HCT116 (cell line): ENCODE results near the gene SF3B1. TPM values are rescaled to one million over a fixed set of nuclear protein-coding genes. Genes with fewer than 3 reads are reported as not detected.

ENCODE experiments used
- ATAC-seq: fragments of 200-7000 bp; cut with Tn5 transposase; 2 replicates; pipeline ENCODE4 v1.9.1; 2020; ENCODE audit warnings: mild to moderate bottlenecking, moderate library complexity
- BruUV-seq: library from RNA; stranded (reverse); fragments of 400-500 nt; replicated peaks from 2 replicates; lab custom pipeline; 2021; lab: Mats Ljungman, UMichigan
- CTCF ChIA-PET: fragments of 300-600 bp; sonication (Branson Sonifier 250); formaldehyde crosslinking; loops from one replicate; lab custom pipeline; 2021; ENCODE audit warnings: antibody characterized with exemption; lab: Charles Lee
- POLR2A ChIA-PET: fragments of 300-600, 350-600 bp; sonication (Branson Sonifier 250); formaldehyde crosslinking; loops from one replicate; lab custom pipeline; 2021; ENCODE audit warnings: antibody characterized with exemption; lab: Charles Lee
- RAD21 ChIA-PET, 2 experiments: fragments of 300-600 bp; sonication (Branson Sonifier 250); formaldehyde crosslinking; loops; one replicate each; lab custom pipeline; 2023; ENCODE audit warnings: low total read pairs in 2 of 2; ENCODE audit not compliant: uncharacterized antibody in 2 of 2, unreplicated experiment in 2 of 2, low non-redundant PET in 1 of 2; lab: Charles Lee
- DNase-seq: peaks from one replicate; pipeline ENCODE4 v3.0.0-alpha.2; 2010; ENCODE audit warnings: low read depth, low spot score
- H2AFZ ChIP-seq: fragments of 200-600 bp; shearing (Covaris generic), sonication (generic); 2 replicates; pipeline ENCODE4 v1.6.1; 2017; ENCODE audit warnings: low read depth, mixed run types, mixed read lengths, antibody characterized with exemption, low read length; ENCODE audit not compliant: poor library complexity, severe bottlenecking
- H3K27ac ChIP-seq: 2 replicates; pipeline ENCODE4 v1.5.1; 2012; ENCODE audit warnings: low read depth, low read length
- H3K27me3 ChIP-seq: fragments of 200-600 bp; sonication (generic); 2 replicates; pipeline ENCODE4 v1.6.1; 2016; ENCODE audit warnings: mixed run types, low read length, mixed read lengths; ENCODE audit not compliant: insufficient read depth
- H3K36me3 ChIP-seq, 2 experiments: fragments of 200-500 bp in 1 of 2; fragments of 200-600 bp in 1 of 2; sonication (Bioruptor generic) in 1 of 2; sonication (generic) in 1 of 2; 2 replicates each; pipeline versions ENCODE4 v1.5.1 to v1.6.1; 2014 to 2016; ENCODE audit warnings: low read length in 2 of 2, inconsistent platforms in 1 of 2, mixed read lengths in 1 of 2, mixed run types in 1 of 2; ENCODE audit not compliant: insufficient read depth in 2 of 2, control insufficient read depth in 1 of 2
- H3K4me1 ChIP-seq, 2 experiments: fragments of 200-600 bp in 1 of 2; sonication (generic) in 1 of 2; 2 replicates each; pipeline versions ENCODE4 v1.5.1 to v1.6.1; 2012 to 2017; ENCODE audit warnings: low read length in 2 of 2, inconsistent platforms in 1 of 2, mild to moderate bottlenecking in 1 of 2, mixed read lengths in 1 of 2, mixed run types in 1 of 2, moderate library complexity in 1 of 2; ENCODE audit not compliant: insufficient read depth in 2 of 2, control insufficient read depth in 1 of 2
- H3K4me2 ChIP-seq: fragments of 200-600 bp; sonication (generic); 2 replicates; pipeline ENCODE4 v1.6.1; 2017; ENCODE audit warnings: mixed run types, low read length, mixed read lengths
- H3K4me3 ChIP-seq, 2 experiments: fragments of 200-600 bp in 1 of 2; sonication (generic) in 1 of 2; replicated peaks in 1 of 2; 2 replicates each; pipeline ENCODE4 v1.5.1; 2011 to 2016; ENCODE audit warnings: low read length in 2 of 2, control low read depth in 1 of 2, low read depth in 1 of 2, mild to moderate bottlenecking in 1 of 2, mixed read lengths in 1 of 2, mixed run types in 1 of 2
- H3K79me2 ChIP-seq: fragments of 200-600 bp; sonication (generic); 2 replicates; pipeline ENCODE4 v1.6.1; 2017; ENCODE audit warnings: mild to moderate bottlenecking, mixed run types, low read length, moderate library complexity, mixed read lengths; ENCODE audit not compliant: insufficient read depth
- H3K9ac ChIP-seq: fragments of 200-600 bp; sonication (generic); 2 replicates; pipeline ENCODE4 v1.6.1; 2016; ENCODE audit warnings: low read length, mixed read lengths
- H3K9me2 ChIP-seq: fragments of 200-600 bp; sonication (generic), shearing (Covaris generic); 2 replicates; pipeline ENCODE4 v1.6.1; 2017; ENCODE audit warnings: mixed run types, mild to moderate bottlenecking, moderate library complexity; ENCODE audit not compliant: insufficient read depth
- H3K9me3 ChIP-seq, 2 experiments: fragments of 200-500 bp in 1 of 2; fragments of 200-600 bp in 1 of 2; sonication (Bioruptor generic) in 1 of 2; sonication (generic) in 1 of 2; 2 replicates each; pipeline ENCODE4 v1.6.1; 2014 to 2017; ENCODE audit warnings: low read length in 2 of 2, mixed read lengths in 2 of 2, inconsistent platforms in 1 of 2, low read depth in 1 of 2, mild to moderate bottlenecking in 1 of 2, mixed run types in 1 of 2, moderate library complexity in 1 of 2; ENCODE audit not compliant: control insufficient read depth in 1 of 2, insufficient read depth in 1 of 2
- H4K20me1 ChIP-seq: fragments of 200-600 bp; sonication (generic), shearing (Covaris generic); 2 replicates; pipeline ENCODE4 v1.6.1; 2017; ENCODE audit warnings: mixed run types, mild to moderate bottlenecking, moderate library complexity; ENCODE audit not compliant: insufficient read depth
- ELF1 ChIP-seq: IDR thresholded peaks from 2 replicates; pipeline ENCODE4 v1.6.1; 2012; ENCODE audit warnings: low read depth, borderline replicate concordance
- FOSL1 ChIP-seq: IDR thresholded peaks from 2 replicates; pipeline ENCODE4 v1.6.1; 2012; ENCODE audit warnings: low read depth
- POLR2AphosphoS5 ChIP-seq: IDR thresholded peaks from 2 replicates; pipeline ENCODE4 v1.6.1; 2011; ENCODE audit warnings: mild to moderate bottlenecking, low read depth, low read length, moderate library complexity
- RAD21 ChIP-seq: IDR thresholded peaks from 2 replicates; pipeline ENCODE4 v1.6.1; 2012; ENCODE audit warnings: low read depth, mild to moderate bottlenecking
- TCF7L2 ChIP-seq: IDR thresholded peaks from 2 replicates; pipeline ENCODE4 v1.7.0; 2011; ENCODE audit warnings: borderline replicate concordance, inconsistent platforms; ENCODE audit not compliant: insufficient read depth, insufficient read length; ENCODE audit errors: extremely low read depth
- ZFX ChIP-seq: fragments of 450-650 bp; IDR thresholded peaks from 2 replicates; pipeline ENCODE4 v1.6.1; 2017
- intact Hi-C: fragments of 100-400 bp; cut with micrococcal nuclease; formaldehyde crosslinking; loops from 2 replicates; pipeline ENCODE4 v1.10.0; 2022
- total RNA-seq: library from RNA; stranded (reverse); gene quantifications from one replicate; pipeline ENCODE4 v1.2.1, GENCODE V29; 2021; ENCODE audit not compliant: unreplicated experiment
- TF ChIP-seq, protein P1 (sequence below), 3 experiments: fragments of 200-600 bp in 1 of 3; sonication (generic) in 1 of 3; IDR thresholded peaks in 2 of 3; conservative IDR thresholded peaks in 1 of 3; 2 replicates each; pipeline ENCODE4 v1.5.1; 2012 to 2017; ENCODE audit warnings: low read depth in 2 of 3, low read length in 2 of 3, antibody characterized with exemption in 1 of 3, borderline replicate concordance in 1 of 3, control low read depth in 1 of 3, mild to moderate bottlenecking in 1 of 3, mixed read lengths in 1 of 3, mixed run types in 1 of 3, moderate library complexity in 1 of 3; ENCODE audit not compliant: insufficient read depth in 1 of 3
- TF ChIP-seq, protein P2 (sequence below): IDR thresholded peaks from 2 replicates; pipeline ENCODE4 v1.6.1; 2012

Gene SF3B1
- total RNA-seq, 1 experiment from 2014 or later: 282 TPM

DNA sequence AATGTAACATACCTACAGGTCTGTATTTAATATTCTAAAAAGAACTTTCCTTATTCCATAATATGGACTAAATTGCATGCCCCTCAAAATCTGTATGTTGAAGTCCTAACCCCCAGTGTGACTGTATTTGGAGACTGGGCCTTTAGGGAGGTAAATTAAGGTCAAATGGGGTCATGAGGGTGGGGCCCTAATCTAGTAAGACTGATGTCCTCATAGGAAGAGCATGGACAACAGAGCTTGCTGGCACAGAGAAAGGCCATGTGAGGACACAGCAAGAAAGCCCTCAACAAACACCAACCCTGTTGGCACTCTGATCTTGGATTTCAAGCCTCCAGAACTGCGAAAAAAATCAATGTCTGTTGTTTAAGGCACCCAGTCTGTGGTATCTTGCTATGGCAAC is 18.6 kb downstream of the SF3B1 start:
- peaks cover 58 to 68% of the 10 kb centered on the region in 2 experiments for H3K36me3 ChIP-seq
- ChIA-PET CTCF (no interaction called here), POLR2A (interaction anchor here (1.6 kb wide), 1 partner anchor 19 kb away, joined by 4 read pairs; the partner anchor contains the start of gene SF3B1), RAD21 (no interaction called here)
- H3K79me2 ChIP-seq: peaks cover 93% of the 10 kb centered on the region
- no peaks in the 10 kb centered on the region for H3K27me3 ChIP-seq
- ATAC-seq: no peak
- no peaks in the 10 kb centered on the region for H3K9me3 ChIP-seq
- no peak overlapping the region for H3K9ac ChIP-seq
- H3K4me1 ChIP-seq: no peaks in the 10 kb centered on the region
- H3K4me2 ChIP-seq: no peak overlapping the region
- H3K27ac ChIP-seq: no peak overlapping the region
- no peak for DNase-seq
- H3K9me2 ChIP-seq: no peaks in the 10 kb centered on the region
- no peak overlapping the region for H2AFZ ChIP-seq
- no TSS peak for BruUV-seq
- peaks cover 14% of the 10 kb centered on the region; the same call in 1 of the 2 replicates for H4K20me1 ChIP-seq
- H3K4me3 ChIP-seq: no peak overlapping the region
- intact Hi-C loops: loop anchor here (10.0 kb wide), 1 partner anchor 359 kb away; no protein-coding TSS in a partner anchor
- TF ChIP-seq, protein P1, sequence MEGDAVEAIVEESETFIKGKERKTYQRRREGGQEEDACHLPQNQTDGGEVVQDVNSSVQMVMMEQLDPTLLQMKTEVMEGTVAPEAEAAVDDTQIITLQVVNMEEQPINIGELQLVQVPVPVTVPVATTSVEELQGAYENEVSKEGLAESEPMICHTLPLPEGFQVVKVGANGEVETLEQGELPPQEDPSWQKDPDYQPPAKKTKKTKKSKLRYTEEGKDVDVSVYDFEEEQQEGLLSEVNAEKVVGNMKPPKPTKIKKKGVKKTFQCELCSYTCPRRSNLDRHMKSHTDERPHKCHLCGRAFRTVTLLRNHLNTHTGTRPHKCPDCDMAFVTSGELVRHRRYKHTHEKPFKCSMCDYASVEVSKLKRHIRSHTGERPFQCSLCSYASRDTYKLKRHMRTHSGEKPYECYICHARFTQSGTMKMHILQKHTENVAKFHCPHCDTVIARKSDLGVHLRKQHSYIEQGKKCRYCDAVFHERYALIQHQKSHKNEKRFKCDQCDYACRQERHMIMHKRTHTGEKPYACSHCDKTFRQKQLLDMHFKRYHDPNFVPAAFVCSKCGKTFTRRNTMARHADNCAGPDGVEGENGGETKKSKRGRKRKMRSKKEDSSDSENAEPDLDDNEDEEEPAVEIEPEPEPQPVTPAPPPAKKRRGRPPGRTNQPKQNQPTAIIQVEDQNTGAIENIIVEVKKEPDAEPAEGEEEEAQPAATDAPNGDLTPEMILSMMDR (IDR thresholded peaks at IDR 0.05 in 2 of 3, conservative IDR thresholded peaks at IDR 0.05 in 1 of 3; ENCODE audit: borderline replicate concordance in 1 of 3, insufficient read depth in 1 of 3, low read depth in 2 of 3, low read length in 2 of 3): no peak
- TF ChIP-seq FOSL1 (no peak), ELF1 (no peak), RAD21 (no peak)
- TF ChIP-seq, protein P2, sequence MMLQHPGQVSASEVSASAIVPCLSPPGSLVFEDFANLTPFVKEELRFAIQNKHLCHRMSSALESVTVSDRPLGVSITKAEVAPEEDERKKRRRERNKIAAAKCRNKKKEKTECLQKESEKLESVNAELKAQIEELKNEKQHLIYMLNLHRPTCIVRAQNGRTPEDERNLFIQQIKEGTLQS: no peak
- TF ChIP-seq, all 23 proteins: peak for 0

DNA sequence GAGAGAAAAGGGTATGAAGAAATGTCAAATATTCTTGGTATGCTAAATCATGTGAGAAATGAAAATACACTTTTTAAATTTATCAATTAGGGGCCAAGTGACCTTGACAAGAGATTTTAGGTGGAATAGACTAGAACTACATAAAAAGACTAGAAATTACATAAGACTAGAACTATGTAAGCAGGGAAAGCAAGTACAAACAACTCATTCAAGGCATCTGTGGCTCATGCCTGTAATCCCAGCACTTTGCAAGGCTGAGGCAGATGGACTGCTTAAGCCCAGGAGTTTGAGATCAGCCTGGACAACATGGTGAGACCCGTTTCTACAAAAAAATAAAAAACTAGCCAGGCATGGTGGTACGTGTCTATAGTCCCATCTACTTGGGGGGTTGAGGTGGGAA is 20.3 kb downstream of the SF3B1 start:
- Histone ChIP-seq H3K4me1 (no peaks in the 10 kb centered on the region), H2AFZ (no peak overlapping the region), H3K9me2 (no peaks in the 10 kb centered on the region), H4K20me1 (peaks cover 14% of the 10 kb centered on the region; the same call in 1 of the 2 replicates), H3K4me3 (no peak overlapping the region), H3K9ac (no peak overlapping the region), H3K27ac (no peak overlapping the region), H3K4me2 (no peak overlapping the region), H3K27me3 (no peaks in the 10 kb centered on the region), H3K79me2 (peaks cover 93% of the 10 kb centered on the region), H3K36me3 (peaks cover 56 to 71% of the 10 kb centered on the region in 2 experiments), H3K9me3 (no peaks in the 10 kb centered on the region)
- intact Hi-C loops: loop anchor here (10.0 kb wide), 1 partner anchor 360 kb away; no protein-coding TSS in a partner anchor
- ATAC-seq: no peak
- ChIA-PET POLR2A (interaction anchor here (1.6 kb wide), 1 partner anchor 21 kb away, joined by 4 read pairs; the partner anchor contains the start of gene SF3B1), RAD21 (no interaction called here), CTCF (no interaction called here)
- no TSS peak for BruUV-seq
- no peak for DNase-seq
- TF ChIP-seq POLR2AphosphoS5: no peak
- TF ChIP-seq TCF7L2: no peak
- TF ChIP-seq ZFX: no peak
